Fibroblast of the conjunctiva (primary cell): Measurements from ENCODE around the gene MS4A10.
A peak's percentile ranks its signal among the peaks of the same experiment; 100 is the strongest.

Experiments used
- DNase-seq: peaks from one replicate; pipeline ENCODE4 v3.0.0-alpha.2; 2010; ENCODE audit warnings: low read depth

Gene MS4A10

DNA sequence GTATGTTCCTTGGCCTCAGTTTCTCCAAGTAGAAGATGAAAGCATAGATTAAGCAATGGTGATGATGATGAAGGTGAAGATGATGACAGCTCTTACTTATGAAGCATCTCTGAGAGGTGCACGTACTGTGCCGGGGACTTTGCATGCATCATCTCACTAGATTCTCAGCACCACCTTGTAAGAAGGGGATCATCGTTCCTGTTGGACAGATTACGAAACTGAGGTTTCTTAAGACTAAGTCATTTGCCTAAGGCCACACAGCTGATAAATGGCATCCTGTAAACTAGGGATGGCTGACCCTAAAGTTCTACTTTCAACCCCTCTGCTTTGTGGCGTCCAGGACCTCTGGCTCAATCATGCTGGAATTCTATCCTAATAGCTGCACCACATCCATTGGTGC, 19.8 kb upstream of the MS4A10 start:
- no peak for DNase-seq

DNA sequence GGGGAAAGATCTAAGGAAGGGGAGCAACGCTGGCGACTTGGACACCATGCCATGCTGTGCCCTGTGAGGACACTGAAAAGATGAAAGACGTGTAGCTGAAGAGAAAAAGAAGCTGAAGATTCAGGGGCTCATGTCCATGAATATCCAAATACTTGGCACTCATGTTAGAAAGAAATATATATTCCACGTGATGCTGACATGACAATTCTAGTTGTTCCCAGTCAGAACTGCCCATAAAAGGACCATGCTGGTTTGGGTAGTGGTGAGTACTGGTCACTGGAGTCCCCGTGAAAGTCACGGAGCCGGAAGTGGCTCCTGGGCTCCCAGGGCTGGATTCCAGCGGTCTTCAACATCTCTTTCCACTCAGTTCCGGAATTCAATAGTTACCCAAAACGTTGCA, 18.6 kb upstream of the MS4A10 start:
- DNase-seq = no peak

DNA sequence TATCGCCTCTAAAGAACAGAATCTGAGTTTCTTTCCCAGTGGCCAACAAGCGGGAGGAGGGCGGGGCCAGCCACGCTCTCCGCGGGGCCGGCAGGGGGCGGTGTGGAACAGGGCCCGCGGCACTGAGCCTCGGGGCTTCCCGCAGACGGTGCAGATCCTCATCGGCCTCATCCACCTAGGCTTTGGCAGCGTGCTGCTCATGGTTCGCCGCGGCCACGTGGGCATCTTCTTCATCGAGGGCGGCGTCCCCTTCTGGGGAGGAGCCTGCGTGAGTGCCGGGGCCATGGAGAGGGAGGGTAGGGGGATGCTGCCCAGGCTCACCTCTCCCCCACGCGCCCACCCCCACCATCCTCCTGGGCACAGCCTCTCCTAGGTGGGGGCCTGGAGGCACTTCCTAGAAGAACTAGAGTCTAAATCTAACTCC, 17.7 kb upstream of the MS4A10 start:
- no peak for DNase-seq

DNA sequence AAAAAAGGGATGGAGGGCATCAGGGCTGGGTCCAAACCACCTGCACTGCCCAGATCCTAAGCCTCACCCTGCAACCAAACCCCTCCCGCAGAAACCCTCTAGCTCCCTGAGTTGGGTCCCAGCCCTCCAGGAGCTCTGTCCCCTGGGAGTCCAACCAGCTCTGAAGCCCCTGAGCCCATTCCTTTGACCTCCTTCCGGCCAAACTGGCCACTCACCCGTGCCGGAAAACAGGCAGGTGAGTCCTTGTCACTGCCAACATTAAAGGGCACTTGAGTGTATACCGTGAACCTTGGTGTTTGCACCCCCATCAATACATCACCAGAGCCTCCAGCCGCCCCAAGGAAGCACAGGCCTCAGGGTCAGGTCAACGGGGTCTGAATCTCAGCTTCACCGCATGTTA, 16.9 kb upstream of the MS4A10 start:
- DNase-seq = no peak

DNA sequence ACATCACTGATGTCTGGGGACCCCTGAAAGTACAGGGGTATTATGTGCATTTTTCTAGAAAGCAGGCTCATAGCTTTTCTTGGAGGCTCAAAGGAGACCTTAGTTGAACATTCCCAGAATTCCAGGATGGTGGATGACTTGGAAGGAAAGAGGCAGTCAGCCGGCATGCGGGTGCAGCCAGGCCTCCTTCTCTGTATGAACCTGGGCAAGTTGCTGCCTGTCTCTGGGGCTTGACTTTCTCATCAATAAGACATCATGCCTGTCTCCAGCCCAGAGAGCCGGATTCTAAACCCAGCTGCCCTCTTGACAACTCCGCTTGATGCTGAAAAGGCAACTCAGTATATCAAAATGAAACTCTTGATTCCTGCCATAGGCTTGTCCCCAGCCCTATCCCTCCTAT, 15.9 kb upstream of the MS4A10 start:
- DNase-seq = no peak

DNA sequence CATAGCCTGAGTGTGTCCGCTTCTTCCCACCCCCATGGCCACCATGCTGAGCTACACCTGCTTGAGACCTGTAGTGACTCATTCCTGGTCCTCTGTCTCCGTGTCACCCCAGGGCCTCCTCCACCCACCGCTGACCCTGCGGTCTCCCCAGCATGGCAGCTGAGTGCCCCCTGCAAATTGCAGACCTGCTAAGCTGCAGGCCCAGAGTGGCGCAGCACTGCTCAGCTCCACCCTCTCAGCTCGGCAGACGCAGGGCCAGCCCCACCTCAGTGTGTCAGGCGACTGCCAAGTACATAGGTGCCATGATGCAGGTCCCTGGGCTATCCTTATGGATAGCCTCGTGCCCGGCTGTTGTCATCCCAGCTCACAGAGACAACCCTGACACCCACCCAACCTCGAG, 15.3 kb upstream of the MS4A10 start:
- DNase-seq = no peak

DNA sequence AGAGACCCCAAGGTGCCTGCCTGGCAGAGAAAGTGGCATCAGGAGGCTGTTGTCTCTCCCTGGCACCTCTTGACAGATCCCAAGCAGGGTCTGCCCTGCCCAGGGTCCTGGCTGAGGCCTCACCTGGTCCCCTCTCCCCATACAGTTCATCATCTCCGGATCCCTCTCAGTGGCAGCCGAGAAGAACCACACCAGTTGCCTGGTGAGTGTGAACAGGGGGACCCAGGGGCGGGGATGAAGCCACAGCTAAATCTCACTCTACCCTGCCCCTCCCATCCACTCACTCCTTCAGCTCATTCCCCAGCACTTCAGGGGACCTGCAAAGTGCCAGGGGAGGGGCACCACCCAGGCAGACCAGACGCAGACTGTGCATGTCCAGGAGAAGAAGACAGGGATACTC, 14.0 kb upstream of the MS4A10 start:
- no peak for DNase-seq

DNA sequence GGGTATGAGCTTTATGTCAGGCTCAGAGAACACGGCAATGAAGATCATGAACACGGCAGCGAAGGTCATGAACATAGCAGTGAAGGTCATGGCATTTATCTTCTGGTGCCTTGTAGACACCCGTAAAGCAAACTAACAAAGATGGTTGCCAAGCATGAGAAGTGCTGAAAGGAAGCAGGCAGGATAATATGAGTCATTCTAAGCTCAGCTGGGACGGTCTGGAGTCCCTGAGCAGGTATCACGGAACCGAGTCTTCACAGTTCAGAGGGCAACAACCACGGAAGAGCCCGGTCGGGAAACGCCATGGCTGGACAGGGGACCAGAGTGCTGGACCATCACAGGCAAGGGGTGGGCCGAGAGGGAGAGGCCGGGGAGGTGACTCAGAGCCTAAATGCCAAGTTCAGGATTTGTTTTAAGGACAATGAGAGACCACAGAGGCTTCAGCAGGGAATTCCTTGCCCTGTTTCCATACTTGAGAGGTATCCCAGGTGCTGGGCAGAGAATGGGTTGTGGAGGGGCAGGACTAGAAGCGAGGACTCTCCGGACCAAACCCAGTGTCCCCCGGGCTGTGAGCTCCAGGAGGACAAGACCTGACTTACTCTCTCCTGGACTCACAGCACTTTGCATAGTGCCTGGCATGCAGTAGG, 13.1 kb upstream of the MS4A10 start:
- no peak for DNase-seq

DNA sequence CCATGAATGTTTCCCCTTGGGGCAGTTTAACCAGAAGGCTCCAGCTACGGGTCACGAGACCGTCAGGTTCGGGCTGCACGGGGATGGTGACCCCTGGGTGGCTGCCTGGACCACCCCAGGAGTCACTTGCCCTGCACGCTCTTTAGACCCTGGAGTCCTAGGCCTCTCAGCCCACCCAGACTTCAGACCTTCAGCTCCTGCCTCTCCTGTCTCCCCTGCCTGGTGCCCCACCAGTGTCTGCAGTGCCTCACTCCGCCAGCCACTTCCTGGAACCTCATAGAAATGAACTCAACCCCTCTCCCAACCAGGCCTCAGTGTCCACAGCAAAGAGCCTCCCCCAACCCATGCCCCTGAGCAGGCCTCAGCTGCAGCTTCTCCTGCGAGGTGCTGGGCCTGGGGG, 12.5 kb upstream of the MS4A10 start:
- DNase-seq = no peak

DNA sequence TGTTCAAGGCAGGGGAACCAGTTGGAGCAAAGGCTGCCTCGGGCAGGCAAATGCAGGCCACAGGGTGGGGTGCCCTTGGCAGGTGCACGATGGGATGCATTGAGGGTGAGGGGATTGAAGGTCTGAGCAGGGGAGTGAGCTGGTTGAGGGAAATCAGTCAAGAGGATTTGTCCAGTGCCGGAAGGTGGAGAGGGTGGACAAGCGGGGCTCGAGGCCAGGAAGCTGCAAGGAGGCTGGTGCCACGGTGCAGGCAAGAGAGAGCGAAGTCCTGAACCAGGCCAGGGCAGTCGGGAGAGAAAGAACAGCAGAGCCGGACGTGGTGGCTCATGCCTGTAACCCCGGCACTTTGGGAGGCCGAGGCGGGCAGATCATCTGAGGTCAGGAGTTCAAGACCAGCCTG, 10.4 kb upstream of the MS4A10 start:
- no peak for DNase-seq

DNA sequence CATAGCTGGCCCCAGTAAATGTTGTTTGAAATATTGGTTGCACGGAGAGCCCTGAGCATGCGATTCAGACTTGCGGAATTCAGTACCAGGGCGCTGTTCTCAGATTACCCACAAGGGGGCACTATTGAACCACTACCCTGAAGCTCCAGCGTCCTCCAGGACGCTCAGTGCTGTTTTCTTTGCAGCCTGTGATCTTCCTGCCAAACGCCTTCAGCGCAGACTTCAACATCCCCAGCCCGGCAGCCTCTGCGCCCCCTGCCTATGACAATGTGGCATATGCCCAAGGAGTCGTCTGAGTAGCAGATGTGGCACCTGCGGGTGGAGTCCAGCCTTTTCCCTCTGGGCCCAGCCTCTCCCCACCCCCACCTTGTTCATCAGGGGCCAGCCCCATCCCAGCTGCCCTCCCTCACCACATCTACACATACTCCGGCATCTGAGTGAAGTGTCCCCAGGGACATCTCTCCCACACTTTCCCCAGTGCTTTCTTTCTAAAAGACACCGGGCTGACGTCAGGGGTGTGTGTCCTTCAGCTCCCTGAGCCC, 9.6 kb upstream of the MS4A10 start:
- peak; percentile 80 for DNase-seq

DNA sequence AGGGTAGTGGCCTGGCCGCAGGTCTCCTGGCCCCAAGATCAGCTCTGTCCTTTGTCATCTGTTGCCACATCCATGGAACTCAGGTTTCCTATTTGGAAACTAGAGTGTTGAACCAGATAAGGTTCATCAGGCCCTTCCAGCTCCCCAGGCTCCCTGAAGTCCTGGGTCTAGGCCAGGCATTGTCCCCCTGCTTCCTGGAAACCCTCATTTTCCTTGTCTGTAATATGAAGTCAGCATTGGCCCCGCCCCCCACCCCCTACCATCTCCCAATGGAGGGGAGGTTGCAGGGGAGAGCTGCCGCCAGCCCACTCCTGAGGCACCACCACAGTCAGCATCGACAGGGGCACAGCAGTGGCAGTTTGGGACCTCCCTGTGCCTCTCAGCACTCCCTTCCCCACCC, 9.0 kb upstream of the MS4A10 start:
- DNase-seq = no peak

DNA sequence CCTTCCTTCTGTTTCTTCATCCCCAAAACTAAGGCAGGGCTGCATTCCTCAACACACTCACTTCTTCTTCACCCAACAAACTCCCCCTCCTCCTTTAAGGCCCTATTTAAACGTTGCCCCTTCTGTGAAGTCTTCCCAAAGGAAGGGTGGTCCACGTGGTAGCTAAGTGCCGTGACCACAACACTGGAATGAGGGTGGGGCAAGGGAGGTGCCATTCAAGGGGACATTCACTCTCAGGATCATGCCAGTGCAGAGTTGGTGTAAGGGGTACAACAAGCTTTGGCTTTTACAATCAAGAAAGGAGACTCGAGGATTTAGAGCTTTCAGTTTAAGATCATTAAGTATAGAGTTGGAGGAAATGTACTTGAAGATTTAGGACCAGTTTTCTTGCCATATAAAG, 8.0 kb upstream of the MS4A10 start:
- no peak for DNase-seq

DNA sequence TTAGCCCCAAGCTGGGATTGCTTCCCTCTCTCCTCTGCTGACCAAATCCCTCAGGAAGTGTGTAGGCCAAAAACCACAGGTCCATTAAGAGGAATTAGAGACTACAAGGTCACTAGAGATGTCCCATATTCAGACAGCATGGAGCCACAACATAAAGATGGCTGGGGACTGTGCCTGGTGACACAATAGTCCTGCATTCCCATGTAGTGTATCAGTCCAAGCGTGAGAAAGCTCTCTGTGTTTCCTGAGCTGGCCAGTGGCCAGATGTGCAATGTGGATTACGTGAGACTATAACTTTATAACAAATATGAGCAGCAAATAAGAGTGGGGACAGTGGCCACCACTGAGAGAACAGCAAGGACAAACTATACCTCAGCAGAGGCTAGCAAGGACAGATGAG, 7.6 kb upstream of the MS4A10 start:
- DNase-seq = no peak

DNA sequence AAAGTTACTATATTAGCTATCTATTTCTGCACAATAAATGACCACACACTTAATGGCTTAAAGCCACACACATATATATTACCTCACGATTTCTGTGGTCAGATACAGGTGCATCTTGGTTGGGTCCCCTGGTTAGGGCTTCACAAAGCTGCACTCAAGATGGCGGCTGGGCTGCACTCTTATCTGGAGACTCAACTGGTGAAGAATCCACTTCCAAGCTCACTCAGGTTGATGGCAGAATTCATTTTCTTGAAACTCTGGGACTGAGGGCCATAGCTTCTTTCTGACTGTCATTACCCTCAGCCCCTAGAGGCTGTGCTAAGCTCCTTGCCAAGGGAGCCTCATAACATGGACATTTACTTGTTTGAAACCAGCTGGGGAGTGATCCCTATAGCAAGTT, 5.1 kb upstream of the MS4A10 start:
- DNase-seq = no peak

DNA sequence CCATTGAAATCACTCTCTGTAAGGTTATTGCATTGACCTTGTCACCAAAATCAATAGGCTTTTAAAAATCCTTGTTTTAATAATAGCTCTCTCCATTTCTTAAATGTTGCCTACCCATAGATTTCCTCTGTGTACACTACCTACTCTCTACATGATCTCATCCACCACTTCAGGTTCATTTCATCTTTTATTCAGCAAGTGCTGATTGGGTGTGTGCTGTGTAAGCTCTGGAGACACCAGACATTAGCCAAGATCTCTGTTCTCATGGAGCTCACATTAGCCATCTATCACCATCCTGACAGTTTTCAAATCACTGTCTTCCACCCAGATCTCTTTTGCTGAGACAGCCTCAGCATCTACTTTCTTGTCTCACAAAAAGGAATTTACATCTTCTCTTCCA, 4.4 kb upstream of the MS4A10 start:
- DNase-seq = no peak

DNA sequence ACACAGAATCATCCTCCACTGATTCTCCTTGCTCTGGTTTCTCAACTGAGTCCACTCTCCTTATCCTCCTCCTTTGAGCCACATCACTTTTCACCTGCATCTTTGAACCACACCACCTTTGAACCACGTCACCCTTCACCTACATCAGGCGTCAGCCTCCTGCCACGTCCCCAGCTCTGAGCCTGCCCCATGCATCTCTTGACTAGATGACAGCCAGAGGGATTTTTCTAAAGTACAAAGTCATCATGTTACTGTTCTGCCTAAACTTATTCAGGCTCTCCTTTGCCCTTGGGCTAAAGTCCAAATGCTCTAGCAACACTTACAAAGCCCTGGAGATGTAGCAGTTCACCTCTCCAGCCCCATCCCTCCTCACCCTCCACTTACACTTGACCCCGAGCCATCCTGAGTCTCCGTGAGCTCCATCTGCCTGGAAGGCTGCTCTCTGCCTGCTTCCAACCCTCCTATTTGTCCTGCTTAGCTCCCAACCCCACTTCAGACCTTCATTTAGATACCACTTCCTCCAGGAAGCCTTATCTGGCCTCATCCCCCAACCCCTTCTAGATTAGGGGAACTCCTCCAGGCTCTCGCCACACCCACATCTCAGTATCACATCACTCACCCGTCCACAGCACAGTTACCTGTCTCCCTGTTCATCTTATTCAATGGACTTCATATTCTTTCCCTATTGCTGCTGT, 3.7 kb upstream of the MS4A10 start:
- DNase-seq = no peak

DNA sequence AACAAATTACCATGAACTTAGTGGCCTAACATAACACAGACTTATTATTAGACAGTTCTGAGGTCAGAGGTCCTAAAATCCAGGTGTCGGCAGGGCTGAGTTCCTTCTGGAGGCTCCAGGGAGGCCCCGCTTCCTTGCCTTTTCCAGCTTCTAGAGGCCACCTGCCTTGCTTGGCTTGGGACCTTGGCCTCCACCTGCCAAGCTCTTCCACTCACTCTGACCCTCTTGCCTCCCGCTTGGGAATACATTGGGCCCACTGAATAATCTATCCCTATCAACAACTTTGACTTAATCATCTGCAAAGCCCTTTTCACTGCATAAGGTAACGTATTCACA, 3.2 kb upstream of the MS4A10 start:
- no peak for DNase-seq

DNA sequence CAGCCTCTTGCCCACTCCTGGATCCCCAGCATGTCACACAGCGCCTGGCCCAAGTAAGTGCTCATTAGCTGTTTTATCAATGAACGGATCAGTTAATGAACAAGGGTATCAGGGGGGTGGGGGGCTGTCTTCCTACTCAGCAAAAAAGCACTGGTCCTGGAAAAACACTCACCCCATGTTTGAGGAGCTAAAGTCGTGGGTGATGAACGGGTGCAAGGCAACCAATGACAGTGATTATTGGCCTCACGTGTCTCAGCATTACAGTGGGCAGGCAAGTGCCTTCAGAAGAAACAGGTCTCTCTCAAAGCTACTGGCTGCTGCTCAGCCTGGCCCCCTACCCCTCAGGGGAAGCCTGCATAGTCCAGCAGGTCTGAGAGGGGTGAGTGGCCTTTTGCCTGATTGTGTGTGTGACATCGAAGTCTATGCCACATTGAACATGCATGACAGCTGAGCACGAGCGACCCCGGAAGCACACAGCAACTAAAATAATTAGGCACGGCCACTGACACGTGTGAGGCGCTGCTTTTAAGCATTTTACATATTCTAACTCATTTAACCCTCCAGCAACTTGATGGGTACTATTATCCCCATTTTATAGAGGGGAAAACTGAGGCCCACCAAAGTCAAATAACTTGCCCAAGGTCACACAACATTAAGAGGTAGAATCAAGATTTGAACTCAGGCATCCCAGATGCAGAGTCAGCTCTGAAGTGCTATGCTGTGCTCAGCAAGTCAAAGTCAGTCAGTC, 2.6 kb upstream of the MS4A10 start:
- no peak for DNase-seq

DNA sequence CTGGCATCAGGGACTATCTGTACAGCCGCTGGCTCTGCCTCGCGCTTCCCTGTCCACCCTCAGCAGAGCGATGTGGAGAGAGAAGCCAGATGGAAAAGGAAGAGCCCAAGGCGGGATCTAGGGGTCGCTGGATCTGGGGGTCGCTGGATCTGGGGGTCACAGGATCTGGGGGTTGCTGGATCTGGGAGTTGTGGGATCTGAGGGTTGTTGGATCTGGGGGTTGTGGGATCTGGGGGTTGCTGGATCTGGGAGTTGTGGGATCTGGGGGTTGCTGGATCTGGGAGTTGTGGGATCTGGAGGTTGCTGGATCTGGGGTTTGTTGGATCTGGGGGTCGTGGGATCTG, 2.0 kb upstream of the MS4A10 start:
- DNase-seq = no peak

DNA sequence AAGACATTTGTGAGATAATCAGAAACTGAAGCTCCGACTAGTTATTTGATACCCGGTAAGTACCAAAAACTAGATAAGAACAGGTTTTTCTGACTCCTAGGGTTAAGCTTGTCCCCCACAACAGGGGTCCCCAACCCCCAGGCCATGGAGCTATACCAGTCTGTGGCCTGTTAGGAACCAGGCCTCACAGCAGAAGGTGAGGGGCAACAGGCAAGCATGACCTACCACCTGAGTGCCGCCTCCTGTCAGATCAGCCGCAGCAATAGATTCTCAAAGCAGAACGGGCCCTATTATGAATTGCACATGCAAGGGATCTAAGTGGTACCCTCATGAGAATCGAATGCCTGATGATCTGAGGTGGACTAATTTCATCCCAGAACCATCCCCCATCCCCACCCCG, 1.2 kb upstream of the MS4A10 start:
- DNase-seq = no peak

DNA sequence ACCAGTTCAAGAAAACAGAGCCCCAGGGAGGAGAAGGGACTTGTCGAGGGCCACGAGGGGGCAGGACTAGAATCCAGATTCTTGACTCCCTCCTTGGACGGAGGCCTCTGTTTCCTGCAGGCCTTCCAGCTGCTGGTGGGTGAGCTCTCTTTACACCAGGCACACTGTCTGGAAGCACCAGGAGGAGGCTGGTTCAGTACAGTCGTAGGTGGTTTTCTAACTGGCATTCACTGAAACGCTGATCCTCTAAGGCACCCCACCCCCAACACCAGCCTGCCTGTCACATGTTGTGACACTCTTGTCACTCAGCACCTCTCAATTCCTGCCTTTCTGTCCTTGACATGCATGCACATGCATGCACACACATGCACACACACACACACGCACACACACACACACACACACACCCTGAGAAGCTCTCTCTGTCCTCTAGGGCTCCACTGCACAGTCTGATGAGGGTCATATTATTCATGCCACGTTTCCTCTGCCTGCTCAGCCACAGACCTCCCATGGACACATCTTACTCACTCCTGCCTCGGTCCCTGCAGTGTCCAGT, 751 bp downstream of the MS4A10 start:
- DNase-seq = no peak
